ENCODE data around the gene APC.

DNA sequence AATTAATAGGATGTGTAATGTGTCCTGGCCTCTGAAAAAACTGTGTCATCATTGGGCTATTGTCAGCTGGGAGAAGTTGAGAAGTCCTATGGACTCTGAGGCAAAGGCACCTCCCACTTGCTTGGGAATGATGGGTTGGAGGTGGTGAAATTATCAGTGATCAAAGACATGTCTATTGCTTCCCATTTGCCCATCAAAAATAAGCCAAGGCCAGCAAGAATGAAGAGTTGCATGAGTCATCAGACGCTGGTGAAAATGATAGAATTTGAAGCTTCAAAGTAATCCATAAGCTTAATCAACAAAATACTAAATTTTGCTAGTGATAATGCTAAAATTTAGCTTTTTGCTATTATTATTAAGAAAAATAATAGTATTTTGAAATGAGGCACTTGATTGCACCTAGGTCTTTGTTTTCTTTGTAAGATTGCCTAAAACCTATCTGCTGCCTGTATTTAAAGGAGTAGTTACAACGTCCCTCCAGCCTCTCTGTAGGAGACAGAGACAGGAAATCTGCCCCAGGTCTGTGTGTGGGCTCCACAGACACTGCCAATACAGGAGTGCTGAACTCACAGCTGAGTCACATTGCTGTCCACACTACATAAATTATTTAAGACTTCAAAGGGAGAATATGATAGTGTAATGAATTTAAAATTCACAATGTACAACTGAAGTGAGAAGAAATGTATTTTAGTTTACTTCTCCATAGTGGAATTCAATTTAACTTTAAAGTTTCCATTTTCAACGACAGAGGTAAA lies 48.4 kb upstream of the APC start:
- TF ChIP-seq, protein P1, sequence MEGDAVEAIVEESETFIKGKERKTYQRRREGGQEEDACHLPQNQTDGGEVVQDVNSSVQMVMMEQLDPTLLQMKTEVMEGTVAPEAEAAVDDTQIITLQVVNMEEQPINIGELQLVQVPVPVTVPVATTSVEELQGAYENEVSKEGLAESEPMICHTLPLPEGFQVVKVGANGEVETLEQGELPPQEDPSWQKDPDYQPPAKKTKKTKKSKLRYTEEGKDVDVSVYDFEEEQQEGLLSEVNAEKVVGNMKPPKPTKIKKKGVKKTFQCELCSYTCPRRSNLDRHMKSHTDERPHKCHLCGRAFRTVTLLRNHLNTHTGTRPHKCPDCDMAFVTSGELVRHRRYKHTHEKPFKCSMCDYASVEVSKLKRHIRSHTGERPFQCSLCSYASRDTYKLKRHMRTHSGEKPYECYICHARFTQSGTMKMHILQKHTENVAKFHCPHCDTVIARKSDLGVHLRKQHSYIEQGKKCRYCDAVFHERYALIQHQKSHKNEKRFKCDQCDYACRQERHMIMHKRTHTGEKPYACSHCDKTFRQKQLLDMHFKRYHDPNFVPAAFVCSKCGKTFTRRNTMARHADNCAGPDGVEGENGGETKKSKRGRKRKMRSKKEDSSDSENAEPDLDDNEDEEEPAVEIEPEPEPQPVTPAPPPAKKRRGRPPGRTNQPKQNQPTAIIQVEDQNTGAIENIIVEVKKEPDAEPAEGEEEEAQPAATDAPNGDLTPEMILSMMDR (IDR thresholded peaks at IDR 0.05), result no peak
- TF ChIP-seq POLR2A (IDR thresholded peaks at IDR 0.05), result no peak

Data from testis (tissue), 2 donors.